Bronchial epithelial cell (primary cell): Measurements from ENCODE around the gene TTBK1. TPM values are rescaled to one million over a fixed set of nuclear protein-coding genes. Genes with fewer than 3 reads are reported as not detected.

Source experiments
- DNase-seq: peaks from one replicate; pipeline ENCODE4 v3.0.0-alpha.2; 2010; ENCODE audit warnings: low read depth
- FAIRE-seq: peaks from 2 replicates; lab custom pipeline; 2011; peaks lifted over from hg19 to GRCh38; lab: Jason Lieb, UNC
- H3K27me3 ChIP-seq: 2 replicates; pipeline ENCODE4 v1.5.1; 2011; ENCODE audit warnings: low read length; ENCODE audit not compliant: control insufficient read depth, insufficient read depth
- H3K36me3 ChIP-seq: 2 replicates; pipeline ENCODE4 v1.5.1; 2011; ENCODE audit warnings: low read length; ENCODE audit not compliant: control insufficient read depth, insufficient read depth
- H3K4me3 ChIP-seq: 2 replicates; pipeline ENCODE4 v1.5.1; 2011; ENCODE audit warnings: mild to moderate bottlenecking, low read depth, low read length, control low read depth
- total RNA-seq: library from RNA; depleted of rRNA; stranded (reverse); fragments of >200 nt; gene quantifications from 2 replicates; pipeline ENCODE4 v1.2.1, GENCODE V29; 2014
- TF ChIP-seq, protein P1 (sequence below): IDR thresholded peaks from 2 replicates; pipeline ENCODE4 v1.5.1; 2011; ENCODE audit warnings: mild to moderate bottlenecking, moderate library complexity, low read length, control low read depth, inconsistent platforms; ENCODE audit not compliant: insufficient read depth, severe bottlenecking

The TTBK1 gene
- total RNA-seq, 1 donor from 2014 or later, result not detected

GRCh38 chr6:43267619-43268354 is 24.5 kb downstream of the TTBK1 start:
- DNase-seq (no peak), FAIRE-seq (no peak)
- Histone ChIP-seq H3K27me3 (peaks cover 10% of the 10 kb centered on the region), H3K36me3 (no peaks in the 10 kb centered on the region), H3K4me3 (no peak overlapping the region)
- TF ChIP-seq, protein P1, sequence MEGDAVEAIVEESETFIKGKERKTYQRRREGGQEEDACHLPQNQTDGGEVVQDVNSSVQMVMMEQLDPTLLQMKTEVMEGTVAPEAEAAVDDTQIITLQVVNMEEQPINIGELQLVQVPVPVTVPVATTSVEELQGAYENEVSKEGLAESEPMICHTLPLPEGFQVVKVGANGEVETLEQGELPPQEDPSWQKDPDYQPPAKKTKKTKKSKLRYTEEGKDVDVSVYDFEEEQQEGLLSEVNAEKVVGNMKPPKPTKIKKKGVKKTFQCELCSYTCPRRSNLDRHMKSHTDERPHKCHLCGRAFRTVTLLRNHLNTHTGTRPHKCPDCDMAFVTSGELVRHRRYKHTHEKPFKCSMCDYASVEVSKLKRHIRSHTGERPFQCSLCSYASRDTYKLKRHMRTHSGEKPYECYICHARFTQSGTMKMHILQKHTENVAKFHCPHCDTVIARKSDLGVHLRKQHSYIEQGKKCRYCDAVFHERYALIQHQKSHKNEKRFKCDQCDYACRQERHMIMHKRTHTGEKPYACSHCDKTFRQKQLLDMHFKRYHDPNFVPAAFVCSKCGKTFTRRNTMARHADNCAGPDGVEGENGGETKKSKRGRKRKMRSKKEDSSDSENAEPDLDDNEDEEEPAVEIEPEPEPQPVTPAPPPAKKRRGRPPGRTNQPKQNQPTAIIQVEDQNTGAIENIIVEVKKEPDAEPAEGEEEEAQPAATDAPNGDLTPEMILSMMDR, result no peak

DNA sequence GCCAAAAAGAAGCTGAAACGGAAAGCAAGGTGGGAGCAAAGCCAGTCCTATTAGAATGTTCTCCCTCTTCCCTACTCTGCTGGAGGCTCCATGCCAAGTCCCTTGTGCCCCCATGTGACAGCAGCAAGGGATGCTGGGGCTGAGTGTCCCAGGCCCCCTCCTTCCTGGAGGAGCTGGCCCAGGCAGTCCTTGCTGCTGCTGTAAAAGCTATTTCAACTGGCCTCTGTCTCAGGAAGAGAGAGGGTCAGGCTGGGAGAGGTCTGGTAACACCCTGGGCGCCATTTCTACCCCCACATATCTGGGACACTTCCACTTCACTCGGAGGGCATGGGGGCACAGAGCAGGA is 25.0 kb downstream of the TTBK1 start:
- Histone ChIP-seq H3K4me3 (no peak overlapping the region), H3K36me3 (no peaks in the 10 kb centered on the region), H3K27me3 (peaks cover 11% of the 10 kb centered on the region)
- no peak for DNase-seq
- no peak for FAIRE-seq
- TF ChIP-seq, protein P1, result no peak

GRCh38 chr6:43268782-43269272 is 25.5 kb downstream of the TTBK1 start:
- TF ChIP-seq, protein P1, result no peak
- Histone ChIP-seq H3K36me3 (no peaks in the 10 kb centered on the region), H3K4me3 (no peak overlapping the region), H3K27me3 (peaks cover 14% of the 10 kb centered on the region)
- FAIRE-seq (no peak), DNase-seq (no peak)

DNA sequence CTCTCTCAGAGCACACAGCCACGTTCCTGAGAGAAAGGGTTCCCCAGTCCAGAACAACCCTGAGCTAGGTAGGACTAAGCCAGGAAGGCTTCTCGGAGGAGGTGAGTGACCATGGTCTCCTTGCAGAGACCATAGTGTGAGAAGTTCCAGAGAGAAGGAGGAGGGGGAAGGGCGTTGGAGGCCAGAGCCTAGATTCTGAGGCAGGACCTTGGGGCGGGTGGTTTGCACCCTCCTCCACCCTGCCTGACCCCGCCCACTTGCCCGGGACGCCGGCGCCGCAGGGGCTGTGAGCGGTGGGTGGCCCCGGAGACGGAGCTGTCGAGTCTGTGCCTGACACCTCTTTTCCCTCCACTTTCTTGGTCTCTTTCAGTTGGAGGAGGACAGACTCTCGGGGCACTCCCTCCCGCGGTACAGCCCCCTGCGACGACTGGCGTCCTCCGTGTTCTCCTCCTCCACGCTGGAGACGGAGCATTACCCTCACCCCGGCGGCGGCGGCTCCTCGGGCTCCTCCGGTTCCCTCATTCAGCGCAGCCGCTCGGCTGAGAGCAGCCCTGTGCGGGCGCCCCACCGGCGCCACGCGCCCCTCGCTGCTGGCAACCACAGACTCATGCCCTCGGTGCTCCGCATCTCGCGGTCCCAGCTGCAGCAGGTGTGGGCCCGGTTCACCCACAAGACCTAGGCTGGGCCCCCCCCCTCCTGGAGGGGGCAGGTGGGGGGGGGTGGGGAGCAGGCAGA is 26.2 kb downstream of the TTBK1 start:
- no peak overlapping the region for H3K4me3 ChIP-seq
- peaks cover 20% of the 10 kb centered on the region for H3K27me3 ChIP-seq
- H3K36me3 ChIP-seq, result no peaks in the 10 kb centered on the region
- TF ChIP-seq, protein P1, result no peak
- FAIRE-seq (no peak), DNase-seq (no peak)

GRCh38 chr6:43271103-43271815 is 28.0 kb downstream of the TTBK1 start:
- no peak for FAIRE-seq
- Histone ChIP-seq H3K36me3 (no peaks in the 10 kb centered on the region), H3K27me3 (peaks cover 30% of the 10 kb centered on the region)

More at GRCh38 chr6:43271103-43271815, 28.0 kb downstream of the TTBK1 start:
- no peak for DNase-seq
- H3K4me3 ChIP-seq, result no peak overlapping the region
- TF ChIP-seq, protein P1, result no peak
